Measurements from ENCODE around the gene CELSR3.

CELSR3 gene

GRCh38 chr3:48656841-48657281 is 5.8 kb downstream of the CELSR3 start:
- no peak for DNase-seq

- DNase-seq = peak; percentile 48
Measured at GRCh38 chr3:48656061-48656840, 6.4 kb downstream of the CELSR3 start.

- DNase-seq = no peak
Measured at GRCh38 chr3:48655606-48656005, 7.1 kb downstream of the CELSR3 start.

GRCh38 chr3:48655063-48655462 is 7.6 kb downstream of the CELSR3 start:
- no peak for DNase-seq

- DNase-seq = no peak
Measured at GRCh38 chr3:48652923-48653715, 9.6 kb downstream of the CELSR3 start.

GRCh38 chr3:48651771-48652170 is 10.9 kb downstream of the CELSR3 start:
- no peak for DNase-seq

- no peak for DNase-seq
Measured at GRCh38 chr3:48650723-48651122, 12.0 kb downstream of the CELSR3 start.

- DNase-seq = no peak
Measured at GRCh38 chr3:48648188-48648850, 14.4 kb downstream of the CELSR3 start.

GRCh38 chr3:48647714-48648113 is 15.0 kb downstream of the CELSR3 start:
- DNase-seq = no peak

GRCh38 chr3:48644898-48645760 is 17.6 kb downstream of the CELSR3 start:
- DNase-seq = no peak

- no peak for DNase-seq
Measured at GRCh38 chr3:48642605-48643004, 20.1 kb downstream of the CELSR3 start.

- DNase-seq = no peak
Measured at GRCh38 chr3:48641396-48641795, 21.3 kb downstream of the CELSR3 start.

- DNase-seq = no peak
Measured at GRCh38 chr3:48639944-48640606, 22.6 kb downstream of the CELSR3 start.

GRCh38 chr3:48637305-48637704 is 25.4 kb downstream of the CELSR3 start:
- DNase-seq = no peak

- no peak for DNase-seq
Measured at GRCh38 chr3:48636149-48636655, 26.5 kb downstream of the CELSR3 start.

GRCh38 chr3:48635222-48636021 is 27.3 kb downstream of the CELSR3 start, which contains the start of gene SLC26A6:
Gene SLC26A6, minus strand, starts transcription at chr3:48635461. Its CDS starts 68 bp downstream, at chr3:48635393.
- DNase-seq = peak; percentile 95

GRCh38 chr3:48634661-48635221 is 27.9 kb downstream of the CELSR3 start:
- DNase-seq = peak; percentile 57

- DNase-seq = no peak
Measured at GRCh38 chr3:48633743-48634142, 28.9 kb downstream of the CELSR3 start.

- DNase-seq = no peak
Measured at GRCh38 chr3:48633256-48633655, 29.4 kb downstream of the CELSR3 start.
